Left lobe of liver (tissue), 2 donors: ENCODE measurements around the gene VAV1. TPM values are rescaled to one million over a fixed set of nuclear protein-coding genes. Genes with fewer than 3 reads are reported as not detected.
A peak's percentile ranks its signal among the peaks of the same experiment; 100 is the strongest.
"Not testable (repeated sequence)": the region's sequence is repeated elsewhere in the genome, so short reads cannot be mapped to it uniquely, and the experiment has no call there.

Experiments used
- ATAC-seq: fragments of 200-7000 bp; cut with Tn5 transposase; one replicate; pipeline ENCODE4 v1.9.1; 2020; ENCODE audit warnings: mild to moderate bottlenecking, moderate library complexity
- DNase-seq: peaks from one replicate; pipeline ENCODE4 v3.0.0-alpha.2; 2020; ENCODE audit warnings: low spot score
- total RNA-seq: library from RNA; stranded (reverse); gene quantifications from one replicate; pipeline ENCODE4 v1.2.1, GENCODE V29; 2021
- donor health status: DM: no; HTN: no; CAD: no; lungs with moderate emphysema.
- donor health status: DM: no; HTN: yes; CAD: no.

The VAV1 gene
- total RNA-seq, 1 donor from 2014 or later, result 3.1 TPM

DNA sequence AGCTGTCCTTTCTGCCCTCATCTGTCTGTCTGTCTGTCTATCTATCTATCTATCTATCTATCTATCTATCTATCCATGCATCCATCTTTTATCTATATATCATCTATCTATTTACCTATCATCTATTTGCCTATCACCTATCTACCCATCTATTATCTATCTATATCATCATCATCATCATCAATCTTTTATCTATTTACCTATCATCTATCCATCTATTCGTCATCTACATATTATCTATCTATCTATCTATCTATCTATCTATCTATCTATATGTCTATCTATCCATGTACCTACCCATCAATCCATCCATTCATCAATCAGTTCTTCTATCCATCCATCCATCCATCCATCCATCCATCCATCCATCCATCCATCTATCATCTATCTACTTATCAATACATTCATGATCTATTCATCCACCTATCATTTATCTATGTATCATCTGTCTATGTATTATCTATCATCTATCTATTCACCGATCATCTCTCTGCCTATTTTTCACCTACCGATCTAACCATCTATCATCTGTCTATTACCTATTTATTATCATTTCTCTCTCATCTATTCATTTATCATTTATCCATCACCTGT, 65.7 kb downstream of the VAV1 start:
- DNase-seq (no peak), ATAC-seq (no peak)

DNA sequence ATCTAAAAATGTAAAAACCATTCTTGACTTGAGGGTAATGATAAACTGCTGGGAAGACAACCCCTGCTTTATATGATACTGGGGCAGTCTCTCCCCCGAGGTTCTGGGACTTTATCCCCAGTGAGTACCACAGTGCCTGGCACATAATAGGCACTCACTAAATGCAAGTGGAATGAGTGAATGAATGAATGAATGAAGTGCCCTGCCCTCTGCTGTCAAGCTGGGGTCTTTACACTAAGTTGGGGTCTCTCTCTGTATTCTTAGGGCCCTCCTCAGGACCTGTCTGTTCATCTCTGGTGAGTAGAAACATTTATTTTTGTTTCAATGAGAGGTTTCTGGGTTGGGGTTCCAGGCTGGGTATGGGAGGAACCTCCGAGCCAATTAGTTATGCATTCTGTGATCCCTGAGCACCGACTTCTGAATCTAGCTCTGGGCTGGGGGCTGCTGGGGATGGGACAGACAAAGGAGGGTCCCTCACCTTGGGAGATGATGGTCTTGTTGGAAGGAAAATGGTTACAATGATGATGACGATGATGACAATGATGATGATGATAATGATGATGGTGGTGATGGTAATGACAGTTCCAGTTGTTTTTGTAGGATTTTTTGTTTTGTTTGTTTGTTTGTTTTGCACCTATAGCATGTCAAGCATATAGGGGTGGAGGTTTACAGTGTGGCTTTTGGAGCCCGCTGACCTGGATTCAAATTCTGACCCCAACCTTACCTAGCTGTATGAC, 70.5 kb downstream of the VAV1 start:
- no peak for ATAC-seq
- no peak for DNase-seq

DNA sequence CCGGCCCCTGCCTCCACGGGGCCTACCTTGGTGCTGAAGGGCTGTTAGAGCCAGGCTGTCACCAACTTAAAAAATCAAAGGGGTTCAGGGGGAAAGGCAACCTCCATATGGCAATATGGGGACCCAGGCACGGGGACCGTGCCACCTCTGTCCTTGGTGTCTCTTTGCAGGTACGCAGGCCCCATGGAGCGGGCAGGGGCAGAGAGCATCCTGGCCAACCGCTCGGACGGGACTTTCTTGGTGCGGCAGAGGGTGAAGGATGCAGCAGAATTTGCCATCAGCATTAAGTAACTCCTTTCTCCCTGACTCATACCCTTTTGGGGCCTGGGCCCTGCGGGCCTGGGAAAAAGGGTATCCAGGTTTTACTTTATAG, 75.3 kb downstream of the VAV1 start:
- ATAC-seq, result no peak
- no peak for DNase-seq

DNA sequence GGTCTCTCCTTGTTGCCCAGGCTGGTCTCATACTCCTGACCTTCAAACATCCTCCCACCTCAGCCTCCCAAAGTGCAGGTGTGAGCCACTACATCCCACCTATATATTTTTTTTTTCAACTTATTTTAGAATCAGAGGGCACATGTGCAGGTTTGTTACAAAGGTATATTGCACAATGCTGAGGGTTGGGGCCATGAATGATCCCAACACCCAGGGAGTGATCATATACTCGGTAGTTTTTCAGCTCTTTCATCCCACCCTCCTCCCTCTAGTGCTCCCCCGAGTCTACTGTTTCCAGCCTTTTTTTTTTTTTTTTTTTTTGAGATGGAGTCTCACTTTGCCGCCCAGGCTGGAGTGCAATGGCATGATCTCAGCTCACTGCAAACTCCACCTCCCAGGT, 76.5 kb downstream of the VAV1 start:
- no peak for DNase-seq
- ATAC-seq, result no peak

DNA sequence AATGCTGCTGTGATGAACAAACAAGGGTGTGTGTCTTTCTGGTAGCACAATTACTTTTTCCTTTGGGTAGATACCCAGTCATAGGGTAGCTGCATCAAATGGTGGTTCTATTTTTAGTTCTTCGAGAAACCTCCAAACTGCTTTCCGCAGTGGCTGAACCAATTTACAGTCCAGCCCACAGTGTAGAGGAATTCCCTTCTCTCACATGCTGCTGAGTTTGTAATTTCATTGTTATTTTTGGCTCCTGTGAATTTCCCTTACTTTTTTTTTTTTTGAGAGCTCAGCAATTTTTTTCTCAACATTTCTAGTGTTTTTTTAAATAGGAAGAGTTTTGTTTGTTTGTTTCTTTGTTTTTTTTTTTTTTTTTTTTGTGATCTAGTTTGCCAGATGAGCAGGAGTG, 77.4 kb downstream of the VAV1 start:
- ATAC-seq, result no peak
- no peak for DNase-seq

DNA sequence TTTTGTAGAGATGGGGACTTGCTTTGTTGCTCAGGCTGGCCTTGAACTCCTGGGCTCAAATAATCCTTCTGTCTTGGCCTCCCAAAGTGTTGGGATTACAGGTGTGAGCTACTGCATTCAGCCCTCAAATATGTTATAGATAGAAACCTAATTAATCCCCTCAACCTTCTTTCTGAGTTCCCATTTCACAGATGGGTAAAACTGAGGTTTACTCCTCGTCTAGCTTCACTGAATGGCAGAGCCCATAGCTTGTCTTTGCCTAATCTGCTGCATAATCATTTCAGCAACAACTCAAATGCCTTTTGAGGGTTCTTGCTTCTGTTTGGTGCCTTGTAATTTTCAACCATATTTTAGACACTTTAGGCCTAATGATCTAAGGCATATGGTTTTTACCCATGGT, 78.9 kb downstream of the VAV1 start:
- ATAC-seq, result no peak
- no peak for DNase-seq

DNA sequence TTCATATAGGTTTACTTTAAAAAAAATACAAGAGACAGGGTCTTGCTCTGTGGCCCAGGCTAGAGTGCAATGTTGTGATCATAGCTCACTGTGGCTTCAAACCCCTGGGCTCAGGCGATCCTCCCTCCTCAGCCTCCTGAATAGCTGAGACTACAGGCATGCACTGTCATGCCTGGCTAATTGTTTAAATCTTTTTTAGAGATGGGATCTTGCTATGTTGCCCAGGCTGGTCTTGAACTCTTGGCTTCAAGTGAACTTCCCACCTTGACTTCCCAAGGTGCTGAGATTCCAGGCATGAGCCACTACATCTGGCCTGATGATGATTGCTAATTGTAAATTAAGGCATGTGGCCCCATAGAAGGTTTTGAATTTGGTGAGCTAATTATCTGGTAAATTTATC, 79.5 kb downstream of the VAV1 start:
- ATAC-seq (no peak), DNase-seq (no peak)

DNA sequence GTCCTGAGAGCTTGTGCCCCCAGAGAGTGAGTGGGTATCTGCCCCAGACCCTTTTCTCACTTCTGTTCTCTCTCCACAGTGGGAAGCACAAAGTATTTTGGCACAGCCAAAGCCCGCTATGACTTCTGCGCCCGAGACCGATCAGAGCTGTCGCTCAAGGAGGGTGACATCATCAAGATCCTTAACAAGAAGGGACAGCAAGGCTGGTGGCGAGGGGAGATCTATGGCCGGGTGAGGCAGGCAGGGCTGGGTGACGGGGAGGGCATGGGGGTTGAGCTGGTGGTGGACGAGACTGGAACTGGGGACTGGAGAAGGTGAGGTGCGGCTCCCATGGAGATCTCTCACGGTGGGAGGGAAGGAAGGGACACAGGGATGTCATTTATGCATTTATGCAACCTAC, 81.4 kb downstream of the VAV1 start:
- ATAC-seq (no peak), DNase-seq (no peak)

DNA sequence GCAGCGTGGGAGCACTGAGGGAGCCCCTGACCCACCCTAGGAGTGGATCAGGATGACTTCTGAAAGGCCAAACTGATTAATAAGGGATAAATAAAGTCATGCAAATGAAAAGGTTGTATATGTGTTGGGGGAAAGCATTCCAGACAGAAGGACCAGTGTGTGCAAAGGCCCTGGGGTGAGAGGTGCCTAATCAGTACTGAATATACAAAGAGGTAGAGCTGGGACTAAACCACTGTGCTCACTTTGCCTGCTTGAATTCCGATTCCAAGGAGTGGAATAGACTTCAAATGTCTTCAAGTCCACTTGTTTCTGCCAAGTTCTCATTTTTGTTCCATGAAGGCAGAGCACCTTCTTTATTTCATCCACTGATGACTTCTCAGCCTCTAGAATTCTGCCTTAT, 82.2 kb downstream of the VAV1 start:
- DNase-seq, result no peak
- ATAC-seq, result no peak

DNA sequence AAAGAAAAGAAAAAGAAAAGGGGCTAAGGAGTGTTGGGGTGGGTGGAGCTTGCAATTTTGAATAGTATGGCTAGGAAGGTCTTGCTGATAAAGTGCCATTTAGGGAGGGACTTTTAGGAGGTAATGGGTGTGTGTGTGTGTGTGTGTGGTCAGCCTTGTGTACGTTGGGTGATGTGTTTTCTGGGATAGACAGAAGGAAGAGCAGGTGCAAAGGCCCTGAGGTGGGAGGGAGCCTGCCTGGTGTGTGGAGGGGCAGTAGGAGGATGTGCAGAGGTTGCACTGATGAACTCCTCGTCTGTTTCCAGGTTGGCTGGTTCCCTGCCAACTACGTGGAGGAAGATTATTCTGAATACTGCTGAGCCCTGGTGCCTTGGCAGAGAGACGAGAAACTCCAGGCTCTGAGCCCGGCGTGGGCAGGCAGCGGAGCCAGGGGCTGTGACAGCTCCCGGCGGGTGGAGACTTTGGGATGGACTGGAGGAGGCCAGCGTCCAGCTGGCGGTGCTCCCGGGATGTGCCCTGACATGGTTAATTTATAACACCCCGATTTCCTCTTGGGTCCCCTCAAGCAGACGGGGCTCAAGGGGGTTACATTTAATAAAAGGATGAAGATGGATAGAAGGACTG, 84.4 kb downstream of the VAV1 start:
- ATAC-seq (peak; percentile 37), DNase-seq (no peak)

DNA sequence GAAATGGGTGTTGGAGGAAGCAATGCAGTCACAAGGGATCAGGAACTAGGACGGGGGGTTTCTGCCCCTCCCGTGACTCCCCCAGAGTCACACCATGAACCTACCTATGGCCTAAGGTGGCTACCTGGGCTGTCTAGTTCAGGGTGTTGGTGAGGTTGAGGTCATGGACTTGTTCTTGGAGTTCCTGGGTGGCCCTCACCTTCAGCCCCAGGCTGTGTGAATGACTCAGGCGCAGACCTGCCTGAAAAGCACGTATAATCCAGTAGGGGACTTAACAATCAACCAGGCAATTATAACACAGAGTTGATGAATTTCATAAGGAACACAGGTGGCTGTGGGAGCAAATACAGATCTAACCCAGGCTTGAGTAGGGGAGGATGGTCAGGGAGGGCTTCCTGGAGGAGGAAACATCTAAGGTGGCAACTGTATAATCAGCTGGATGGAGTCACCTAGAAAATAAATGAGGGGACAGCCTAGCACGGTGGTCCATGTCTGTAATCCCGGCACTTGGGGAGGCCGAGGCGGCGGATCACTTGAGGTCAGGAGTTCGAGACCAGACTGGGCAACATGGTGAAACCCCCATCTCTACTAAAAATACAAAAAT, 89.3 kb downstream of the VAV1 start:
- no peak for ATAC-seq
- DNase-seq, result no peak

DNA sequence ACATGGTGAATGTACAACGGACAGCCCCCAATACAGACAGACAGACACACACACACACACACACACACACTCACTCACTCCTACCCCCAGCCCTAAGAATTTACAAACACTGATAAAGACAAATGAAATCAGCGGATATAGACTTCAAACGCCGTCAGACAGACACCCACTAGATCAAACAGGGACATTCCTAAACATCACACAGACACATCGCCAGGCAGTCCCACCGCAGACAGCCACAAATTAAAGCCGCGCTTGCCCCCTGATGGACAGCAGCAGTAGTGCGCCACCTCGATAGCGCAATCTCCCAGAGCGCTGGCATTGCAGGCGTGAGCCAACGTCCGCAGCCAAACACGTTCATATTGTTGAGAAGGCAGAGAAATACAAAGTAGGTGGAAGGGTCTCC, 90.2 kb downstream of the VAV1 start:
- DNase-seq (peak; percentile 80), ATAC-seq (peak; percentile 91)

DNA sequence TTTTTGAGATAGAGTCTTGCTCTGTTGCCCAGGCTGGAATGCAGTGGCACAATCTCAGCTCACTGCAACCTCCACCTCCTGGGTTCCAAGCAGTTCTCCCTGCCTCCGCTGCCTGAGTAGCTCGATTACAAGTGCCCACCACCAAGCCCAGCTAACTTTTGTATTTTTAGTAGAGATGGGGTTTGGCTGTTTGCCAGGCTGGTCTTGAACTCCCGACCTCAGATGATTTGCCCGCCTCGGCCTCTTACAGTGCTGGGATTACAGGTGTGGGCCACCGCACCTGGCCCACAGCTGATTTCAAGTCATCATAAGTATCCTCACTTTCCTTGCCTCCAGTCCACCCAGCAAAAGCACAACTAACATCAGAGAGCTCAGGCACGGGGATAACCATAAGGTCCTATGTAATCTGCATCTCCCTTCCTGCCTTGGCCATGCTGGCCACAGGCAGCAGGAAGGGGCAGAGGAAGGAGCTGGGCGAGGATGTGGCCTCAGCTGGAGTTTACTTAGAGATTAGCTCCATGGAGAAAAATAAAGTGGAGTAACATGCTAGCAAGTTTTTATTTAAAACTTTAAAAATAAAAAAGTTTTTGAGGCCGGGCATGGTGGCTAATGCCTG, 91.9 kb downstream of the VAV1 start:
- no peak for ATAC-seq
- no peak for DNase-seq

DNA sequence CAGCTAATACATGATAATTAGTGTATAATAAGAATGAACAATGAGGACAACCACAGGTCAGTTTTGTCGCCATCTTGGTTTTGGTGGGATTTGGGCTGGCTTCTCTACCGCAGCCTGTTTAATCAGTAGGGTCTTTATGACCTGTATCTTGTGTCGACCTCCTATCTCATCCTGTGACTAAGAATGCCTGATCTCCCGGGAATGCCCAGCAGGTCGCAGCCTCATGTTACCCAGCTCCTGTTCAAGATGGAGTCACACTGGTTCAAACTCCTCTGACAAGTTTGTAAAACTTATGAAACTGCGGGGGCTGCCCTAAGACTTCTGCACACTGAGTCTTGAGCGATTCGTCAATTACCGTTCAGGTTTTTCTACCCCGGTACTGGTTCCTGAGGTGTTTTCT, 93.3 kb downstream of the VAV1 start:
- ATAC-seq (no peak), DNase-seq (no peak)

DNA sequence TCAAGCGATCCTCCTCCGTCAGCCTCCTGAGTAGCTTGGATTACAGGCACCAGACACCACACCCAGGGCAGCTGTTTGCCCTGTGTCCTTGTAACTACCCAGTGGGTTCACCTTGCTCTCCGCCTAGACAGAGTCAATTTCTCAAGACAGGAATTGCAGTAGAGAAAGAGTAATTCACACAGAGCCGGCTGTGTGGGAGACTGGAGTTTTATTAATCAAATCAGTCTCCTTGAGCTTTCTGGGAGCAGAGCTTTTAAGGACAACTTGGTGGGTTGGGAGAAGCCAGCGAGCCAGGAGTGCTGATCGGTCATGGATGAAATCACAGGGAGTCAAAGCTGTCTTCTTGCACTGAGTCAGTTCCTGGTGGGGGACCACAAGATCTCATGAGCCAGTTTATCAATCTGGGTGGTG, 94.2 kb downstream of the VAV1 start:
- no peak for ATAC-seq

DNA sequence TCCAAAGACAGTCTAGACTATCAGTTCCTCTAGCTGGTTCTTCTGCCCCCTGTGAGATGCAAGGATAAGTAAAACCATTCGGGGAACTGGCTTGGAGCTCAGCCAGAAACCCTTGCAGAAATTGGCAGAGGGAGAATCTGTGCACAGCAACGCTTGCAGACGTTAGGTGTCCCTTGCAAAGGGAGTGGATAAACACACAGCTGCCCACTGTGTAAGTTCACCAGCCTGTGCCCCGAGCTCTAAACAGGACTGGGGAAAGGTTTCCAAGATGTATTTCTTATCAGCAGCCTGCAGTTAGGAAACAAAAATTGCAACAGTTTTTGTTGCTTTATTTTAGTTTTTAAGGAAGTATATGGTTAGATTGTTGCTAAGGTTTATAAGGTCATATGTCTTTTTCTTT, 95.8 kb downstream of the VAV1 start:
- no peak for DNase-seq
- no peak for ATAC-seq

More for the DNA sequence above, 94.2 kb downstream of the VAV1 start:
- DNase-seq, result no peak

DNA sequence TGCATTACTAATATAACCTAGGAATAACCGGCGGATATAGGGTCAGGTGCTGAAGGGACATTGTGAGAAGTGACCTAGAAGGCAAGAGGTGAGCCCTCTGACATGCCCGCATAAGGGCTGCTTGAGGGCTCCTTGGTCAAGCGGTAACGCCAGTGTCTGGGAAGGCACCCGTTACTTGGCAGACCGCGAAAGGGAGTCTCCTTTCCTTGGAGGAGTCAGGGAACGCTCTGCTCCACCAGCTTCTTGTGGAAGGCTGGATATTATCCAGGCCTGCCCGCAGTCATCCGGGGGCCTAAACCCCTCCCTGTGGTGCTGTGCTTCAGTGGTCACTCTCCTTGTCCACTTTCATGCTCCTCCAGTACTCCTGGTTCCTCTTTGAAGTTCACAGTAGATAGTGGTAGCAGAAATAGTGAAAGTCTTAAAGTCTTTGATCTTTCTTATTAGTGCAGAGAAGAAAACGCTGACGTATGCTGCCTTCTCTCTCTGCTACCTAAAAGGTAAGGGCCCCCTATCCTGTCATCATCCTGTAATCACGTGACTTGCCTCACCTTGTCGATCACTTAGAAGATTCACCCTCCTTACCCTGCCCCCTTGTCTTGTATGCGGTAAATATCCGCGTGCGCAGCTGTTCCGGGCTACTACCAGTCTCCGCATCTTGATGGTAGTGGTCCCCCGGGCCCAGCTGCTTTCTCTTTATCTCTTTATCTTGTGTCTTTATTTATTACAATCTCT, 96.8 kb downstream of the VAV1 start:
- ATAC-seq, DNase-seq: not testable (repeated sequence)

DNA sequence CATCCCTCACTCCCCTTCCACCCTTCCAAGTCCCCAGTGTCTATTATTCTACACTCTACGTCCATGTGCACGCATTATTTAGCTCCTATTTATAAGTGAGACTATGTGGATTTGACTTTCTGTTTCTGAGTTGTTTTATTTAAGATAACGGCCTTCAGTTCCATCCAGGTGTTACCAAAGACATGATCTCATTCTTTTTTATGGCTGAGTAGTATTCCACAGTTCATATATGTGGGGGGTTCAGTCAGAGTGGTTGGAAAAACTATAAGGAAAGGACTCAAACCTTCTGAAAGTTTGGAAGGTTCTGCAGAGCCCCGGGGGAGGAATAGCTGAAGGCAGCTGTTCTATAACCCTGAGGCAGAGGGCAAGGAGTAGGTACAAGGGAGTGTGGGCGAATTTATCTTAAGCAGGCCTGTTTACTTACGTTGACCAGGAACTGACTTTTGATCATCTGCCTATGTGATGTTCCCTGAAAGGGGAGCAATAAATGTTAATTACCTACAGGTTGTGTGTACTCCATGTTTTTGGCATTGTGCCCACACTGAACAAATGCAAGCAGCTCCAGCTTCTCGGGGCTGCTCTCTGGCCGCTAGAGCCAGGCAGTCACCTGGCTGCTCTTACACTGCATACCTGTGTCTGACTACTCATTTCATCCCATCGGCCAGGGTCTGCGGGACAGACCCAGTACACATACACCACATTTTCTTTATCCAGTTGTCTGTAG, 101.4 kb downstream of the VAV1 start:
- DNase-seq (no peak), ATAC-seq (no peak)

DNA sequence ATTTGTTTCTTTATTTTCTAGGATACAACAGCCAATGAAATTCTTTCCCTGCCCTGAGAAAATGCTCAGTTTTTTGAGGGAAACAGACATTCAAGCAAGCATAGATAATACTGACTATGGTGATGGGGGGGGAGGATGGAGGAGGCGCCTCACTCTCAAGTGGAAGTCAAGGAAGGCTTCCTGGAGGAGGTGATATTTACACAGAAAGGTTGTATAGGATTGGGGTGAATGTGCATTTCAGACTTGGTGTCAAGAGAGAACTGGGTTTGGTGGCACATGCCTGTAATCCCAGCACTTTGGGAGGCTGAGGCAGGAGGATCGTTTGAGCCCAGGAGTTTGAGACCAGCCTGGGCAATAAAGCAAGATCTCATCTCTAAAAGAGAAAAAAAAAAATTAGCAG, 102.7 kb downstream of the VAV1 start:
- ATAC-seq, result no peak
- DNase-seq, result no peak

DNA sequence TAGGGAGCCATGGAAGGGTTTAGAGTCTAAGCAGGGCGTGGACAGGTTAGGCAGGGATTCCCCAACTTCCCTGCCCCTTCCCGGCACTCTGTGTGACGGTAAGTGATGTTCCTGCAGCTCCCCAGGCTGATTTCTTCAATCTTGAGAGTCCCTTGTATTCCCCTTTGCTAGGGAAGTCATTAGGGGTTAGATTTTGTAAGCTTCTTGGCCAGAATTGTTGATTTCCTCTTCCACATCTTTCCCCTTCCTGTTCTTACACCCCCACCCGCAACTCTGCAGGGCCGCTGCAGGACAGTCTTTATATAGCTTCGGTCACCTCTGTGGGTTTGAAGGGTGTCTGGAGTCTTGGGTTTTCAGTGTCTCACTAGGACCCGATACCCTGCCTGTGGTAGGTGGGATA, 104.2 kb downstream of the VAV1 start:
- ATAC-seq (peak; percentile 23), DNase-seq (no peak)
